BLaER1 treated with 17β-estradiol and CSF1 and Interleukin-3, amounts not matched to agents 10 nM and 100 nM (cell line): ENCODE measurements around the gene CCDC102A.

ENCODE experiments used
- H3K27ac ChIP-seq, 11 experiments: shearing (Covaris generic); formaldehyde crosslinking; 2 replicates each; pipeline ENCODE4 v1.8.1; 2022
- H3K27me3 ChIP-seq, 11 experiments: shearing (Covaris generic); formaldehyde crosslinking; 2 replicates each; pipeline ENCODE4 v1.8.1; 2022
- H3K36me3 ChIP-seq, 11 experiments: shearing (Covaris generic); formaldehyde crosslinking; 2 replicates each; pipeline ENCODE4 v1.8.1; 2022
- H3K4me1 ChIP-seq, 10 experiments: shearing (Covaris generic); formaldehyde crosslinking; 2 replicates each; pipeline ENCODE4 v1.8.1; 2022
- H3K4me2 ChIP-seq, 11 experiments: shearing (Covaris generic); formaldehyde crosslinking; 2 replicates each; pipeline ENCODE4 v1.8.1; 2022
- H3K4me3 ChIP-seq, 10 experiments: shearing (Covaris generic); formaldehyde crosslinking; 2 replicates each; pipeline ENCODE4 v1.8.1; 2022
- H3K9ac ChIP-seq, 11 experiments: shearing (Covaris generic); formaldehyde crosslinking; 2 replicates each; pipeline ENCODE4 v1.8.1; 2022
- H3K9me3 ChIP-seq, 11 experiments: shearing (Covaris generic); formaldehyde crosslinking; replicated peaks in 1 of 11; 2 replicates each; pipeline ENCODE4 v1.8.1; 2022
- H4K20me1 ChIP-seq, 11 experiments: shearing (Covaris generic); formaldehyde crosslinking; 2 replicates each; pipeline ENCODE4 v1.8.1; 2022
- Cebpa-rat ChIP-seq, 11 experiments: shearing (Covaris generic); IDR thresholded peaks; 2 replicates each; pipeline ENCODE4 v1.8.1; 2022

Gene CCDC102A

DNA sequence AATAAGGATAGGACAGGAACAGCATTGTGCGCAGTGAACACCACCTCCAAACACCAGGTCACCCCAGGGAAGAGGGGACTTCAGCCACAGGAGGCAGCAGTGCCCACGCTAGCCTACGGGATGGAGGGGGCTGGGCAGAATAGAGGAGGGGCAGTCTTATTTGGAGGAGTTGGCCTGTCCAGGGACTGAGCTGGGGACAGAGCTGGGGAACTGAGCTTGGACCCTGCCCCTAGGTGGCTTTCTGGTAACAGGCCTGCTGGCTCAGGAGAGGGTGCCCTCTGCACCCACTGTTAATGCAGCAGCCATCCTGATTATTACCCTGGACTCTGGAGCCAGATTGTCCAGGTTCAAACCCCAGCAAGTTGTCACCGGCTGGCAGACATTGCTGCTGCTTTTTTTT, 9.3 kb downstream of the CCDC102A start:
- peak overlapping the region in 8 of 11 experiments; percentile 37 to 96 (median 78); a peak in 14 of 22 replicates for H3K4me2 ChIP-seq
- peak overlapping the region in 7 of 11 experiments; percentile 2 to 51 (median 25); a peak in 9 of 22 replicates for H3K27ac ChIP-seq
- peak overlapping the region in 3 of 11 experiments; percentile 23 to 37 (median 32); a peak in 4 of 22 replicates for H3K9ac ChIP-seq
- peaks cover 49 to 92% (median 74%) of the 10 kb centered on the region in 10 experiments for H3K4me1 ChIP-seq
- 0 out of 20 replicates have a peak overlapping the region, but pooled peaks of 1 of the 10 experiments have one; percentile 24 for H3K4me3 ChIP-seq
- H3K36me3 ChIP-seq, result peaks cover 0 to 13% (median 3%) of the 10 kb centered on the region in 11 experiments; a peak in 6 of 22 replicates
- no peaks in the 10 kb centered on the region for H3K9me3 ChIP-seq
- H4K20me1 ChIP-seq, result 0 out of 22 replicates have a peak, but pooled peaks cover 0 to 6% (median 0%) of the 10 kb centered on the region in 11 experiments
- no peak for TF ChIP-seq Cebpa-rat (IDR thresholded peaks at IDR 0.05)
- H3K27me3 ChIP-seq, result peaks cover 0 to 10% (median 0%) of the 10 kb centered on the region in 11 experiments; a peak in 2 of 22 replicates

DNA sequence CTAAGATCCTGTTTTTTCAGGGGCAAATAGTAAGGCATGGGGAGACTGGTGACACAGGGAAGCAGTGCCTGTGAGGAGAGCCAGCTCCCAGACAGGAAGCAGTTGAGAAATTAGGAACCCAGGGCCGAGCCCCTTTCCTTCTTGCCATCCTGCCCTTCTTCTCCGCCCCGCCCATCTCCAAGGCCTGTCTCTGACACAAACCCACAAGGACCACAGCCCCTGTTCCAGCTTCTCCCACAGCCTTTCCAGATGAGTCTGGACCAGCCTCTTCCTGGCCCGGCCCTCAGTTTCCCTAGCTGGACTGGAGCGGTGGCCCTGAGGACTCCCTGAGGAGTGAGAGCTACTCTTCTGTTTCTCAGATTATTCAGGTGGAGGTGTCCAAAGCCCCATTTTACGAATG, 9.9 kb downstream of the CCDC102A start:
- Histone ChIP-seq H3K4me2 (peak overlapping the region in 8 of 11 experiments; percentile 37 to 96 (median 78); a peak in 15 of 22 replicates), H3K9me3 (no peaks in the 10 kb centered on the region), H4K20me1 (0 out of 22 replicates have a peak, but pooled peaks cover 0 to 1% (median 0%) of the 10 kb centered on the region in 11 experiments), H3K27ac (peak overlapping the region in 7 of 11 experiments; percentile 2 to 51 (median 25); a peak in 9 of 22 replicates), H3K4me3 (0 out of 20 replicates have a peak overlapping the region, but pooled peaks of 1 of the 10 experiments have one; percentile 24), H3K9ac (peak overlapping the region in 5 of 11 experiments; percentile 23 to 44 (median 37); a peak in 6 of 22 replicates), H3K36me3 (peaks cover 0 to 13% (median 3%) of the 10 kb centered on the region in 11 experiments; a peak in 6 of 22 replicates), H3K4me1 (peaks cover 44 to 88% (median 69%) of the 10 kb centered on the region in 10 experiments), H3K27me3 (peaks cover 0 to 10% (median 0%) of the 10 kb centered on the region in 11 experiments; a peak in 2 of 22 replicates)
- TF ChIP-seq Cebpa-rat (IDR thresholded peaks at IDR 0.05), result no peak

DNA sequence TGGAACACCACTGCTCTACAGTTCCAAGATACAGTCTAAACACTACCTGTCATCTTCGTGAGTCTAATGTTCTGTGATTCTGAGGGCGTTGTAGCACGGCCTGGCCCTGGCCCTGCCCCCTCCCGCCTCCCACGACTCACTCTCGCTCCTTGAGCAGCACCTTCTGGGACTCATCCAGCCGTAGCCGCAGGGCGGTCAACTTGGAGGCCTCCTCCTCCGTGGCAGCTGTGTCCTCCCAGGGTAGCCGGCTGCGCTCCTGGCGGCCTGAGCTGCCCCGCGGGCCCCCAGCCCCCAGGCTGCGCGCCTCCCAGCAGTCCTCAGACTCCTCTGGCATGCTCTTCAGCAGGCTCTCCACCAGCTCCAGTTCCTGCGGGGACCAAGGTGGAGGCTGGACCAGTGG, 10.6 kb downstream of the CCDC102A start:
- no peak for TF ChIP-seq Cebpa-rat (IDR thresholded peaks at IDR 0.05)
- Histone ChIP-seq H3K36me3 (peaks cover 0 to 13% (median 3%) of the 10 kb centered on the region in 11 experiments; a peak in 6 of 22 replicates), H3K4me2 (peak overlapping the region in 8 of 11 experiments; percentile 37 to 96 (median 78); a peak in 15 of 22 replicates), H4K20me1 (no peaks in the 10 kb centered on the region), H3K27ac (peak overlapping the region in 3 of 11 experiments; percentile 17 to 51 (median 36); a peak in 5 of 22 replicates), H3K9me3 (no peaks in the 10 kb centered on the region), H3K9ac (peak overlapping the region in 2 of 11 experiments; percentile 32 to 39; a peak in 3 of 22 replicates), H3K27me3 (peaks cover 0 to 8% (median 0%) of the 10 kb centered on the region in 11 experiments; a peak in 2 of 22 replicates), H3K4me3 (no peak overlapping the region), H3K4me1 (peaks cover 36 to 81% (median 62%) of the 10 kb centered on the region in 10 experiments)

DNA sequence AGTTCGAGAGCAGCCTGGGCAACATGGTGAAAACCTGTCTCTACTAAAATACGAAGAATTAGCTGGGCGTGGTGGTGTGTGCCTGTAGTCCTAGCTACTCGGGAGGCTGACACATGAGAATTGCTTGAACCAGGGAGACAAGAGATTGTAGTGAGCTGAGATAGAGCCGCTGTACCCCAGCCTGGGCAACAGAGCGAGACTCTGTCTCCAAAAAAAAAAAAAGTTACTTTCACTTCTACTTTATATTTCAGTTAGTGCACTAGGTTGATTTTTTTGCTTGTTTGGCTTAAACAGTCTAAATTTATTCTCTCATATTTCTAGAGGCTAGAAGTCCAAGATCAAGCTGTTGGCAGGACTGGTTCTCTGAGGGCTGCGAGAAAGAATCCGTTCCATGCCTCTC, 13.4 kb downstream of the CCDC102A start:
- Histone ChIP-seq H3K27ac (peak overlapping the region in 4 of 11 experiments; percentile 5 to 24 (median 13); a peak in 2 of 22 replicates), H3K4me3 (no peak overlapping the region), H3K4me1 (peaks cover 13 to 63% (median 34%) of the 10 kb centered on the region in 10 experiments), H3K9me3 (no peaks in the 10 kb centered on the region), H4K20me1 (0 out of 22 replicates have a peak, but pooled peaks cover 0 to 5% (median 0%) of the 10 kb centered on the region in 11 experiments), H3K27me3 (no peaks in the 10 kb centered on the region; a peak in 1 of 22 replicates), H3K36me3 (peaks cover 0 to 20% (median 5%) of the 10 kb centered on the region in 11 experiments; a peak in 10 of 22 replicates), H3K4me2 (peak overlapping the region; percentile 10 to 61 (median 35); a peak in 19 of 22 replicates), H3K9ac (no peak overlapping the region)
- TF ChIP-seq Cebpa-rat (IDR thresholded peaks at IDR 0.05), result no peak

DNA sequence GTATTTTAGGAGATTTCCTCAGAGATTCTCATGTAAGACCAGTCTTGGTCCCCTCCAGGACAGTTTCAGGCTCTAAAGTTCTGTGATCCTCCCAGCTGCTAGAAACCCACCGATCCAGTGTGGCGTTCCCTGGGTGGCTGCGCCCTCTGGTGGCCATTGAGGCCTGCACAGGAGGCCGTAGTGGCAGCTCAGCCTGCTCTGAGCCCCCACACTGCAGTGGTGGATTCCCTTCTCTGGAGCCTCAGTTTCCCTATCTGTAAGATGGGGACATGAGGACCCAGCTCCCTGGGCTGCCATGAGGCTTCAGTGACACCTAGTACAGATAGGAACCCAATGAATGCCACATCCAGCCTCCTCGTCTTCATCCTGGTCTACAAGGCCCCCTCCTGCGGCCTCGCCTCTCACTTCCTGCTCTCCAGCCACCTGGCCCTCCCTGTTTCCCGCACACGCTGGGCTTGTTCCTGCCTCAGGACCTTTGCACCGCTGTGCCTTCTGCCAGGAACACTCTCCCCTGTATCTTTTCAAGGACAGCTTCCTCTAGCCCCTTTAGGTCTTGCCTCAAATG, 16.5 kb downstream of the CCDC102A start:
- no peak overlapping the region for H3K4me2 ChIP-seq
- H3K4me3 ChIP-seq, result no peak overlapping the region
- H3K9me3 ChIP-seq, result no peaks in the 10 kb centered on the region
- no peak for TF ChIP-seq Cebpa-rat (IDR thresholded peaks at IDR 0.05)
- H3K36me3 ChIP-seq, result peaks cover 0 to 44% (median 8%) of the 10 kb centered on the region in 11 experiments; a peak in 9 of 22 replicates
- 0 out of 22 replicates have a peak, but pooled peaks cover 0 to 11% (median 0%) of the 10 kb centered on the region in 11 experiments for H4K20me1 ChIP-seq
- no peaks in the 10 kb centered on the region; a peak in 1 of 22 replicates for H3K27me3 ChIP-seq
- no peak overlapping the region for H3K9ac ChIP-seq
- H3K4me1 ChIP-seq, result peaks cover 6 to 32% (median 16%) of the 10 kb centered on the region in 10 experiments; a peak in 17 of 20 replicates
- H3K27ac ChIP-seq, result no peak overlapping the region

DNA sequence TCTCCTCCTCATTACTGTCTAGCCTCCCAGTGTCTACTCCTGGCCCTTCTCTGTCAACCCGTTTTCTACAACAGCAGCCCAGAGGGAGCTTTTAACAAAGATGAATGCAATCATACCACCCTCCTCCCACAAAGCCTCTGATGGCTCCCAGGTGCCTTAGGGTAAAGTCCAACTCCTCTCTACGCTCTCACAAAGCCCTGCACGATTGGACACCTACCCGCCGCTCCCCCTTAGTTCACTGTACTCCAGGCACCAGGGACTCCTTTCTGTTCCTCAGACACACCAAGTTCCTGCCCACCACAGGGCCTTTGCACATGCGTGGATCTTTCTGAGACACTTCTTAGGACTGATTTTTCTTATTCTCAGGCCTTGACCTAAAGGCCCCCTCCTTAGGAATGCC, 17.4 kb downstream of the CCDC102A start:
- no peak overlapping the region for H3K4me2 ChIP-seq
- H3K27me3 ChIP-seq, result no peaks in the 10 kb centered on the region; a peak in 1 of 22 replicates
- TF ChIP-seq Cebpa-rat (IDR thresholded peaks at IDR 0.05), result no peak
- 0 out of 22 replicates have a peak, but pooled peaks cover 0 to 11% (median 0%) of the 10 kb centered on the region in 11 experiments for H4K20me1 ChIP-seq
- peaks cover 6 to 29% (median 15%) of the 10 kb centered on the region in 10 experiments; a peak in 17 of 20 replicates for H3K4me1 ChIP-seq
- no peak overlapping the region for H3K4me3 ChIP-seq
- H3K9ac ChIP-seq, result no peak overlapping the region
- no peak overlapping the region for H3K27ac ChIP-seq
- no peaks in the 10 kb centered on the region for H3K9me3 ChIP-seq
- H3K36me3 ChIP-seq, result peaks cover 0 to 52% (median 8%) of the 10 kb centered on the region in 11 experiments; a peak in 9 of 22 replicates

DNA sequence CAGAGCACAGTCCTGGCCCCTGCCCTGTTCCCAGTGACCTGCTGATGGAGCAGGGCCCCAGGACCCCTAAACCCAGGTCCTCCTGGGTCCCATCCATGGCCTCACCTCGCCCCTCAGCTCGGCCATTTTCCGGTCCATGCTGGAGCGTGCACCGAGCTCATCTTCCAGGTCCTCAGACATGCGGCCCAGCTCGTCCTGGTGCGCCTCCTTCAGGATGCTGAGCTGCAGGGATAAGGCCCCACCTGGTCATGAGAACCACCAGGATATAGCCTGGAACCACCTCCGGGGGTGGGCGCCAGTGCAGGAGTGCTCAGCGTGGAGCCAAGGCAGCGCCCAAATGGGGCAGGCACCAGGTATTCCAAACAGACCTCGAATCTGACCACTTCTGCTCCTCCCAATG, 17.9 kb downstream of the CCDC102A start:
- peaks cover 0 to 56% (median 8%) of the 10 kb centered on the region in 11 experiments; a peak in 9 of 22 replicates for H3K36me3 ChIP-seq
- H3K9me3 ChIP-seq, result no peaks in the 10 kb centered on the region
- TF ChIP-seq Cebpa-rat (IDR thresholded peaks at IDR 0.05), result no peak
- no peak overlapping the region for H3K4me3 ChIP-seq
- no peak overlapping the region for H3K4me2 ChIP-seq
- H3K9ac ChIP-seq, result no peak overlapping the region; a peak in 1 of 22 replicates
- no peaks in the 10 kb centered on the region; a peak in 1 of 22 replicates for H3K27me3 ChIP-seq
- H3K27ac ChIP-seq, result no peak overlapping the region
- H3K4me1 ChIP-seq, result peaks cover 6 to 26% (median 14%) of the 10 kb centered on the region in 10 experiments; a peak in 17 of 20 replicates
- H4K20me1 ChIP-seq, result 0 out of 22 replicates have a peak, but pooled peaks cover 0 to 11% (median 0%) of the 10 kb centered on the region in 11 experiments

DNA sequence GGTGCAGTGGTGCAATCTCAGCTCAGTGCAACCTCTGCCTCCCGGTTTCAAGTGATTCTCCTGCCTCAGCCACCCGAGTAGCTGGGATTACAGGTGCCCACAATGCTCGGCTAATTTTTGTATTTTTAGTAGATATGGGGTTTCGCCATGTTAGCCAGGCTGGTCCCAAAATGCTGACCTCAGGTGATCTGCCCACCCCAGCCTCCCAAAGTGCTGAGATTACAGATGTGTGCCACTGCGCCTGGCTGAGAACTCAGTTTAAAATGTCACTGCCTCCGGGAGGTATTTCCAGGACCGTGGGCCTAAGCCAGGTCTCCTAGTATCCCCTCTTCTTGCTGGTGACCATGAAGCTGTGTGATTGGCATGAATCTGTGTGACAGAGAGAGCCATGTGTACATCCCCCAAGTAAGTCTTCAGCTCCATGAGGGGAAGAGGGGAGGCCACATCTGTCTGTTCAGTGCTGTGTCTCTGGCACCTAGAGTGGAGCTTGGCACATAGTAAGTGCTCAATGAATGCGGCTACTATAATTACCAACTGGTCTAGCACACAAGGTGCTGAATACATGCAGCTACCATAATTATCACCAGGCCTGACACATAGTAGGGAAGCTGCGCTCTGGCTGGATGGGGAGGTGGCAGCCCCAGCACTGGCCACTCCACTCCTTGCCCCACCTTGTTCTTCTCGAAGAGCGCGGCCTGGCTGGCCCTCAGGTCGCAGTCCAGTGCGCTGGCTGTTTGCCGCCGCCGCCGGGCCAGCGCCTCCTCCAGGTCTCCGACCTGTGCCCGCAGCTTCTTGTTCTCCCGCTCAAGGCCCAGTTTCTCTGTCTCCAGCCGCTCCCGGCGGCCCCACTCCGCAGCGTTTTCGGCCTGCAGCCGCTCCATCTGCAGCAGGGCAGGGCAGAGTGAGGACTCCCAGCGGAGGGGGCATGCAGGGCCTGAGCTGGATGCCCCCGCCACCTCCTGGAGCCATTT, 18.7 kb downstream of the CCDC102A start:
- no peak overlapping the region for H3K27ac ChIP-seq
- H3K27me3 ChIP-seq, result no peaks in the 10 kb centered on the region; a peak in 1 of 22 replicates
- H3K9ac ChIP-seq, result no peak overlapping the region; a peak in 1 of 22 replicates
- 0 out of 22 replicates have a peak, but pooled peaks cover 0 to 11% (median 0%) of the 10 kb centered on the region in 11 experiments for H4K20me1 ChIP-seq
- no peak for TF ChIP-seq Cebpa-rat (IDR thresholded peaks at IDR 0.05)
- H3K36me3 ChIP-seq, result peaks cover 0 to 63% (median 12%) of the 10 kb centered on the region in 11 experiments; a peak in 10 of 22 replicates
- H3K4me1 ChIP-seq, result peaks cover 0 to 17% (median 5%) of the 10 kb centered on the region in 10 experiments; a peak in 16 of 20 replicates
- no peak overlapping the region for H3K4me2 ChIP-seq
- H3K9me3 ChIP-seq, result no peaks in the 10 kb centered on the region
- H3K4me3 ChIP-seq, result no peak overlapping the region
